NCI-H2029 treated with DMSO at 0.1 percent for 48 hours (cell line): ENCODE results near the gene ANKRD29.
A peak's percentile ranks its signal among the peaks of the same experiment; 100 is the strongest.
"Not testable (repeated sequence)": the region's sequence is repeated elsewhere in the genome, so short reads cannot be mapped to it uniquely, and the experiment has no call there.

ENCODE experiments used
- DNase-seq: peaks from one replicate; lab custom pipeline; 2025; lab: John Stamatoyannopoulos, UW

Gene ANKRD29

DNA sequence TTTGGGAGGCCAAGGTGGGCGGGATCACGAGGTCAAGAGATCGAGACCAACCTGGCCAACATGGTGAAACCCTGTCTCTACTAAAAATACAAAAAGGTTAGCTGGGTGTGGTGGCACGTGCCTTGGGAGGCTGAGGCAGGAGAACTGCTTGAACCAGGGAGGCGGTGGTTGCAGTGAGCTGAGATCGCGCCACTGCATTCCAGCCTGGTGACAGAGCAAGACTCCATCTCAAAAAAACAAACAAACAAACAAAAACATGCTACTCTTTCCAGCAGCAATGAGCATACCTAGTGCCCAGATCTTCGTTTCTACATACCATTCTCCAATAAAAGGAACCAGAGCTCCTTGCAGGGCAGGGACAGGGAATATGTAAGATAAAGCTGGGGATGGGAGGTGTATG is 105.2 kb downstream of the ANKRD29 start:
- DNase-seq: not testable (repeated sequence)

DNA sequence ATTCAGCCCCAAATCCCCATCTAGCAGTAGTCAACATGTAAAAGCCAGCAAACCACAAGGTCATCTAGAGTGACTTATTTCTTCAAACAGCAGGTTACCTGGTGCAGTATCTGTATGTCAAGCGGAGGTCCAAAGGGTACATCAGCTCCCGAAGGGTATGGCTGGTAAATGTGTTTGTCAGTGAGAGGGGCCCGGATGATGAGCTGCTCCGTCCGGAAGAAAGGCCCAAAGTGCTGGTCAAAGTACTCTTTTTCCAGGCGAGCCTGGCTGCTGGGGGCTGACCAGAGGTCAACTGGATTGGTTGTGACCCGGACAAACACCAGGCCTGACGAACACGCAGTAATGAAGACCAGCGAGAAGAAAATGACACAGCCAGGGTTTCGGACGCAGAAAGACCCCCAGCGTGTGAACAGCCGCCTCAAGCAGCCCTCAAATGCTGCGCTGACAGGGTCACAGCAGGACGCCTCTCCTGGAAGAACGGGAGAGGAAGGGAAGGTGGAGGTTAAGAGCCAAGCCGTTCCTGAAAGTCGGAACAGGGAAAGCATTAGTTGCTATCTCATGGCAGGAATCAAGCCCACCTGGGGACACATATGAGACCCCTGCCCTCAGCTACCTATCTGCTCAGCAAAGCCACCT is 106.4 kb downstream of the ANKRD29 start:
- no peak for DNase-seq

DNA sequence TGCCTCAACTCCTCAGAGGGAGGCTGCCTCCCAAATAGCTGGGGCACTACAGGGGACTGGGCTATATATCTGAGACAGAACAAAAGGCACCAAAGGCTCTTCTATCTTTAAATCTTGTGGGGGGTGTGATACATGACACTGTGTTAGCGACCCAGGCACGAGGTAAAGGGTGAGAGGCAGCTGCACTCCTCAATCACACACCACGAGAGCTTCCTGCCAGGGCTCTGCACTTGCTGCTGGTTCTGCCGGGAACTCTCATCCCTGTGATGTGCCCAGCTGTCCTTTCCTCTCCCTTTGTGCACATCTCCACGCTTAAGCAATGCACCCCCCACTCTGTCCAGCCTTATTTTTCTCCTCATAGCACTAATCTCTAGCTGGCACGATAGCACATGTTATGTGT is 108.8 kb downstream of the ANKRD29 start:
- no peak for DNase-seq

DNA sequence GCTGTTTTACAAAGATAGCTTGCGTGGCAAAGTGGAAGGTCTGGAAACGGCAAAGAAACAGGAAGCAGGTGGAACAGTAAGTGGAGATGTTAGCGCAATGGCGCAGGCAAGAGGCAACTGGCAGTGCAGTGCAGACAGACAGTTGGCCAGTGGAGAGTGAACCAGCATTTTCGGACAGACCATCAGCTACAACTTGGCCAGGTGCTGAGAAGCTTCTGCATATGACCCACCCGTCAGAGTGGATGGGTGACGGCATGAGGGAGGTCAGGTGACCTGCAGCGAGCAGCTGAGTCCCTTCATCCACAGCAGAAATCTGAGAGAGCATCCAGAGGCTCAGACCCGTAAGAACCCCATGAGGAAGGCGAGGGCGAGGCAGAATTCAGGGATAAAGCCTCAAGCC is 110.2 kb downstream of the ANKRD29 start:
- no peak for DNase-seq

DNA sequence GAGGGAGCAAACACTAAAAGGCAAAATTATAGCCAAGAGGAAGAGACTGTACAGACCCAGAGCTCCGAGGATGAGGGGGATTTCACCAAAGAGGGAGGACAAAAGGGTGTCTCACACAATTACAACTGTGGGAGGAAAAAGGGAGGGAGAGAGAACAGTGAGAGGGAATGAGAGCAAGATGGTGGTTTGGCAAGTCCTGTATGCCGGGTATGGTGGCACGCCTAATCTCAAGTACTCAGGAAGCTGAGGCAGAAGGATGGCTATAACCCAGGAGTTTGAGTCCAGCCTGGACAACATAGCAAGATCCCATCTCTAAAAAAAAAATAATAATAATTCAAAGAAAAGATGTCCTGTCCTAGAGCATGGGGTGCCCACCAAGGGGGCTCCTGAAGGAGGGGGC is 110.7 kb downstream of the ANKRD29 start:
- no peak for DNase-seq

DNA sequence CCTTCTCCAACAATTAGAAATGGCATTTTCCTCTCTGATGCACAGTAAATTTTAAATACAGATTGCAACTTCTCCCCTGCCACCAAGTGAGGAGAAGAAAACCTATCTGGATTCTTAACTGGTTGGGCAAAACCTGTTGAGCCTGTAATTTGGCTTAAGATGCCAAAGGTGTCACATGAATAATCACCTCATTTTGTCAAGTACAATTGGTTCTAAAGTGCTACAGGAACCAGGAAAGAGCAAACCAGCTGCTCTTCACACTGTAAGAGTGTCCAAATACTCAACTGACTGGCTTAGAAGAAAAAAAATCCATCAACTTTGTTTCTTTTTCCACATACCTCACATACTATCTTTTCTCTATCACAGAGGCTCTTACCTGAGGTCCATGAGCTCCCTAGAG is 111.8 kb downstream of the ANKRD29 start:
- DNase-seq: peak; percentile 13
